Activated CD4-positive, CD25-positive, alpha-beta regulatory T cell treated with anti-CD3 and anti-CD28 coated beads, Interleukin-2, amount 50 U/mL, for 72 hours (primary cell): ENCODE results near the gene PRSS16.
"Not testable (repeated sequence)": the region's sequence is repeated elsewhere in the genome, so short reads cannot be mapped to it uniquely, and the experiment has no call there.

Experiments used
- DNase-seq: peaks from one replicate; pipeline ENCODE4 v3.0.0; 2021

The PRSS16 gene, protein sequence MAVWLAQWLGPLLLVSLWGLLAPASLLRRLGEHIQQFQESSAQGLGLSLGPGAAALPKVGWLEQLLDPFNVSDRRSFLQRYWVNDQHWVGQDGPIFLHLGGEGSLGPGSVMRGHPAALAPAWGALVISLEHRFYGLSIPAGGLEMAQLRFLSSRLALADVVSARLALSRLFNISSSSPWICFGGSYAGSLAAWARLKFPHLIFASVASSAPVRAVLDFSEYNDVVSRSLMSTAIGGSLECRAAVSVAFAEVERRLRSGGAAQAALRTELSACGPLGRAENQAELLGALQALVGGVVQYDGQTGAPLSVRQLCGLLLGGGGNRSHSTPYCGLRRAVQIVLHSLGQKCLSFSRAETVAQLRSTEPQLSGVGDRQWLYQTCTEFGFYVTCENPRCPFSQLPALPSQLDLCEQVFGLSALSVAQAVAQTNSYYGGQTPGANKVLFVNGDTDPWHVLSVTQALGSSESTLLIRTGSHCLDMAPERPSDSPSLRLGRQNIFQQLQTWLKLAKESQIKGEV

DNA sequence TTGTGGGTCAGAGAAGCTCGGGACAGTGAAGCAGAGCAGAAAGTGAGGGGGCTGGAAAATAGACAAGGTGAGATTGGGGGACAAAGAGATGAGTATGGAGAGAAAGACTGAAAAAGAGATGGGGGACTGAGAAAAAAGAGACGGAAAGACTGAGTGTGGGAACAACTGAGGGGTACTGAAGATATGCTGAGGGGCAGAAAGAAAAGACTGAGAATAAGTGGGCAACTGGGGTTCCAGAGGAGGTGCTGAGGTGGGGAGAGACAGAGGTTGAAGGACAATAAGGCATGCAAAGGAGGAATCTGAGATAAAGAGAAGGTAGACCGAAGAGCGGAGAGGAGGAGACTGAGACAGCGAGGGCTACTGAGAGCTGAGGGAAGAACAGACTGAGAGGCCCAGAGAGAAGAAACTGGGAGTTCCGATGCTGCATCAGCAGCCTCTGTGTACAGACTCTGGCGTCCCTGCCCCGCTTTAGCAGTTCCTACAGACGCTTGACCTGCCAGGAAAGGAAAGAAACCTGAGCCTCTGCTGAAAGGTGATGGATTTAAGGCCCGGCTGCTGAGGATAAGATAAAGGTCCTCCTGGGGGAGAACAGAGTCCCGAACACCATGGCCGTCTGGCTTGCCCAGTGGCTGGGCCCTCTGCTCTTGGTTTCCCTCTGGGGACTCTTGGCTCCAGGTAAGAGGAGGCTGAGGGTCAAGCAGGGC, at the start of gene PRSS16:
Gene PRSS16 (plus strand): TSS at position 569 of the 704 bp plus-strand sequence. CDS start 37 bp downstream, at position 606.
- no peak for DNase-seq

DNA sequence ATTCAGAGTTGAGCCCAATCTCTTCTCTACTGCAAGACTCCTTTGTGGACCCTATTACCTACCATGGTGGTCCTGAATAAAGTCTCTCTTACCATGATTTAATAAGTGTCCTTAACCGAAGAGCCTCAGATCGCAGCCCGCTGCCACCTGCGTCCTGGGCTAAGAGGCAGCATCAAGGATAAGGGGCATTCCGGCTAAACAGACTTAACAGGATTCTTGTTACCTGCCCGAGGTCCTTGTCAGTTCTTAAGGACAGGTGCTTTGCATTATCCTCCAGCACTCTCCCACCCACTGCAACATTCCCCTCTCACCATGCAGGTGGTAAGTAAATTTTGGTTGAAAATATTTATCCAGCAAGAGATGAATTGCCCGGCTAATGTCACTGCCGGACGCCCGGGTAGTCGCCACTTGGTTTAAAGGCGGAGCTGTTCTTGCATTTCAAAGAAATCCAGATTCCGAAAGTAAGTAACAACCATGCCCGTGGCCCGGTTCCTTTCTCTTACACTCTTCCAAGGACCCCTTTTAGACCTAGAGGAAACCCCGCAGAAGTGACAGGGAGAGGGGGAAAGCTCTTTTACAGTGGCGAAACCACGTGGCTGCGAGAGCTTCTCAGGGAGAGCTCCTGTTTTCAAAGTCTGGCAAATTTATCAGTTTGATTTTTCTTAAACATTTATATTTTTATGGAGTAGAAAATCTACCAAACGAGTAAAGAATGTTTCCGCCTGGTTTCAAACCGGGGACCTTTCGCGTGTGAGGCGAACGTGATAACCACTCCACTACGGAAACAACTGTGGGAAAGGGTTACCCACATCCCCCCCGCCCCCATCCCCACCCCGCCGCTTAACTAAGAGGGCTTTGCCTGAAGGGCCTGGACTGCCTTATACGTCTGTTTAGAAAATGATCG, 41.9 kb upstream of the PRSS16 start:
- no peak for DNase-seq

DNA sequence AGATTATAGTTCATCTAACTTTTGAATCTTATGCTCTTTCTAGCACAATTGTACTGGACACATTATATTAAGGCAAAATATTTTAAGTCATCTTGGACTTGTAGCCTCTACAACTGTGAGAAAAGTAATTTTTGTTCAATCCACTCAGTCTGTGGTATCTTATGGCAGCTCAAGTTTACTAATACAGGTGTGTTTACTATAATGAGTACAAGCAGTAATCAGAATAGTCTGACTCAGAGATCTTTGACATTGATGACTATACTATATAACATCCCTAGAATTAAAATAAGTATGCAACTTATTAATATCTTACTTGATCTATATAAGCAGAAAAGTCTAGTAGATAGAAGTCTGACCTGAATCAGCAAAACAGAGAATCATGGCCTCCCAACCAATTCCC, 40.7 kb upstream of the PRSS16 start:
- DNase-seq: no peak

DNA sequence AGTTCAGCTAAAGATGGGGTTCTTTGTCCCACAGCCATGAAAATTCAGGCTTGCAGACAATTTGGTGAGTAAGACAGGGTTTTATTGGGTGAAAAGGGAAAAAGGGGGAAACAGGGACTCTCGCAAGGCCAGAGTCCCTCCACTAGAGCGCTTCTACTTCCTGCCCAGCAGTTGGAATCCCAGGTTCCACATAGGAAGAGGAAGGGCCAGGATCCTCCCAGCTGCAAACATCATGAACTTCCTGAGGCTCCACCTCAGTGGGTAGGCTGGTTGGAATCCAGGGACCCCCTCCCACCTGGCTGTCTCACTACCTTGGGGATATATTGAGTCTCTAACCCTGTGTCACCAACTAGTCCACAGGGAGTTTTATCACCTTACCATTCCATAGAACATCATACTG, 39.5 kb upstream of the PRSS16 start:
- no peak for DNase-seq

DNA sequence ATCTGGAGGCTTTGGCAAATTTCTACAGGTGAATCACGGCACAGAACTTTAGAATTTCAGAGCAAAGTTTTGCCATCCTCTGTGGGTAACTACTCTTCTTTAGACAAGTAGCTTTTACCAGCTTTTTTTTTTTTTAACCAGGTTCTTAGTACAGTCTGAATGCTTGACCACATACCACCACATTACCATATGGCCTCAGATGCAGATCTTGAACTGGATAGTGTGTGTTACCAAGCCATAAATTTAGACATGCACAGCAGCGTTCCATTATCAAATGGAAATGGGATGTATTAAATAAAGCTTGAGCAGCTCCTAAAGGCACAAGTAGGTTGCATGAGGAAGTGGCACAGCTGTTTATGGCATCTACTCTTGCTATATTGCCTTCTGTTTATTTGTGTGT, 38.3 kb upstream of the PRSS16 start:
- no peak for DNase-seq

DNA sequence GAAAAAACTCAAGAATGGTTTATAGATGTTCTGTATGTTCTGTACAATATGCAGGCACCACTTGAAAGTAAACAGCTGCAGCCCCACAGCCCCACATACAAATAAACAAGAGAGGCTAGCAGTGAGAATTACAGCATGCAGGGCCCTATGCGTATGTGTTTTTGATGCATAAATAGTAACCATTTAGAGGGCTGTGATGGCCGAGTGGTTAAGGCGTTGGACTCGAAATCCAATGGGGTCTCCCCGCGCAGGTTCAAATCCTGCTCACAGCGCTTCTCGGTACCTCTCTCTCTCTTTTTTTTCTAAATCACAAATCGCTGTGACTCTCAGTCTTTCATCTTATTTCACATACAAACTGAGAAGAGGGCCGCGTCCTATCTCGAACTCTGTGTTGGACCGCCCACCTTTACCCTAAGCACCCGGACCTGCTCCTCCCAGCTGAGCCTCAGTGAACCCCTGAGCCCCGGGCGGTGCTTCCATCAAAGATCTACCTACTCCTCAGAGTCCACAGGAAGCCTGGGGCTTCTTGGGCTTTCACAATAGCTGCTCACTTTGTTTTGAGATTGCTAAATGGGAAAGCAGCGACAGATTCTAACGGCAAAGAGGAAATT, 37.7 kb upstream of the PRSS16 start:
- no peak for DNase-seq

DNA sequence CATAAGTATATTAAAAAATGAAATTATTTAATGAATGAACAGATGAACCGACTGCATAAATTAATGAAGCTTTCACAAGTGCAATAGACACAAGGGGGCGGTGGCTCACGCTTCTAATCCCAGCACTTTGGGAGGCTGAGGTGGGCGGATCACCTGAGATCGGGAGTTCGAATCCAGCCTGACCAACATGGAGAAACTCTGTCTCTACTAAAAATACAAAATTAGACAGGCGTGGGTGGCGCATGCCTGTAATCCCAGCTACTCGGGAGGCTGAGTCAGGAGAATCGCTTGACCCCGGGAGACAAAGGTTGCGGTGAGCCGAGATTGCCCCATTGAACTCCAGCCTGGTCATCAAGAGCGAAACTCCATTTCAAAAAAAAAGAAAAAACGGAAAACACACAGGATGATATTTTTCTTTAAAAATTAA, 34.4 kb upstream of the PRSS16 start:
- DNase-seq: not testable (repeated sequence)

DNA sequence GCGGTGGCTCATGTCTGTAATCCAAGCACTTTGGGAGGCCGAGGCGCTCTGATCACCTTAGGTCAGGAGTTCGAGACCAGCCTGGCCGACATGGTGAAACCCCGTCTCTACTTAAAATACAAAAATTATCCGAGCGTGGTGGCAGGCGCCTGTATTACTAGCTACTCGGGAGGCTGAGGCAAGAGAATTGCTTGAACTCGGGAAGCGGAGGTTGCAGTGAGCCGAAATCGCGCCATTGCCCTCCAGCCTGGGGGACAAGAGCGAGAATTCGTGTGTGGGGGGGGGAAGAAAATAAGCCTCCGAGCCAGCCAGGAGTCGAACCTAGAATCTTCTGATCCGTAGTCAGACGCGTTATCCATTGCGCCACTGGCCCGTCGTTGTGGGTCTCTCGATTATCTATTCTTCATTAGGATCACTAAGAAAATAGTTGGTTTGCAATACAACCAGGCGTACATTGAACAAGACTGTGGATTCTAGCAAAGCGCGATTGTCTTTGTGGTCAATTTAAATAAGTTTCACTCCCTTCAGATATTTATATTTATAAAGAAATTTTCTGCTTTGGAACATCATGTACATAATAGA, 33.9 kb upstream of the PRSS16 start:
- no peak for DNase-seq

DNA sequence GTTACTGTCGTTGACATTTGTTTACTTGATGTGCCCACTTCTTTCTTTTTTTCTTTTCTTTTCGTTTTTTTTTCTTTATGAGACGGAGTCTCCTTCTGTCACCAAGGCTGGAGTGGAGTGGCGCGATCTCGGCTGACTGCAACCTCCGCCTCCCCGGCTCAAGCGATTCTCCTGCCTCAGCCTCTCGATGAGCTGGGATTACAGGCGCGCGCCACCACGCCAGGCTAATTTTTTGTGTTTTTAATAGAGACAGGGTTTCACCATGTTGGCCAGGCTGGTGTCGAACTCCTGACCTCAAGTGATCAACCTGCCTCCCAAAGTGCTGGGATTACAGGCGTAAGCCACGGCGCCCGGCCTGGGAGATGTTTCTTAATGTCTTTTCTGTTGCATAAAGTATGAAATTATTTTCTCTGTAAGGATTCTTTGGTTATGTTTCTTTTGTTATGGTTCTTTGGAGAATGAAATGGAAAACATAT, 33.3 kb upstream of the PRSS16 start:
- no peak for DNase-seq

DNA sequence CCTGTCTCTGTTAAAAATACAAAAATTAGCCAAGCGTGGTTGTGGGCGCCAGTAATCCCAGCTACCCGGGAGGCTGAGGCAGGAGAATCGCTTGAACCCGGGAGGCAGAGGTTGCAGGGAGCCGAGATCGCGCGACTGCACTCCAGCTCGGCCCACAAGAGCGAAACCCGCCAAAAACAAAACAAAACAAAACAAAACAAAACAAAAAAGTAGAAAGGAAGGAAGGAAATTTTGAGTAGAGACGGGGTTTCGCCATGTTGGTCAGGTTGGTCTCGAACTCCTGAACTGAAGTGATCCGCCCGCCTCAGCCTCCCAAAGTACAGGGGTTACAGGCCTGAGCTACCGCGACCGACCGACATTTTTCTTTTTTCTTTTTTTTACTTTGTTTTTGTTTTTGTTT, 30.6 kb upstream of the PRSS16 start:
- no peak for DNase-seq

DNA sequence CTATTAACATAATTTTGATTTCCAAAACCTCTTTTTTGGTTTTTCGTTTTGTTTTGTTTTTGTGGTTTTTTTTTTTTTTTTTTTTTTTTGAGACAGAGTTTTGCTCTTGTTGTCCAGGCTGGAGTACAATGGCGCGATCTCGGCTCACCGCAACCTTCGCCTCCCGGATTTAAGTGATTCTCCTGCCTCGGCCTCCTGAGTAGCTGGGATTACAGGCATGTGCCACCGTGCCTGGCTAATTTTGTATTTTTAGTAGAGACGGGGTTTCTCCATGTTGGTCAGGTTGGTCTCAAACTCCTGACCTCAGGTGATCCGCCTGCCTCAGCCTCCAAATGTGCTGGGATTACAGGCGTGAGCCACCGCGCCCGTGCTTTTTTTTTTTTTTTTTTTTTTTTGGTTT, 24.5 kb upstream of the PRSS16 start:
- not testable (repeated sequence) for DNase-seq

DNA sequence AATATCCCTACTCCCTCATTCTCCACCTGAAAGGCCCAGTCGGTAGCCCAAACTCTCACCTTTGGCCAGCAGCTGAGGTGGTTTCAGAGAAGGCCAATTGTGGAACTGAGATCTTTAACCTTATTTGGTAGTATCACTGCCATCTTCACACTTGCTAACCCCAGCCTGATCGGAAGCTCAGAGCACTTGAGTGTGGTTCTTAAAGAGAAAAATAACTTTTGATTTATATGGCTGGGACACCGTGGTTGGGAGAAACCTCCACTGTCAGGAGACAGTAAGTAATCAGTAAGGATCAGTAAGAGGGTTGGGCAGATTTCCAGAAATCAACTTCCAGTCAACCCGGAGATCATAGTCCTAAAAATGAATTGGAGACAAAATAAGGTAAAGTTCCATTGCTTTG, 22.8 kb upstream of the PRSS16 start:
- DNase-seq: no peak

DNA sequence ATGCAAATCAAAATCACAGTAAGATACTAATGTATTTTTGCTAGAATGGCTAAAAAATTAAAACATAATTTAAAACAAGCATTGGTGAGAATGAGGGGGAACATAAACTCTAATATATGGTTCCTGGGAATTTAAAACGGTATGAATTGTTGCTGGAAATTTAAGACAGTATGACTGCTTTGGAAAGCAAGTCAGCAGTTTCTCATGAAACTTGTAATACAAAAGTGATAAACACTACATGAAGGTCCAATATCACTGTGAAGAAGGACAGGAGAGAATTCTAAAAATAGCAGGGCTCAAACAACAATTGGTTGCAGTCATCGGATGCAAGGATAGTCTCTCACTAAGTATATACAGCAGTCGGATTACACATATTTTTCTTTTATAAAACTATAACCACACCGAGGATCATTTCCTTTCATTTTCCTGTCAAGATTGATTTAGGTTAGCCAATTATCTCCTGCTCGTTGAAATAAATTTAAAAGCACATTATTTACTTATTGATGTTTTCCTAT, 18.5 kb upstream of the PRSS16 start:
- no peak for DNase-seq

DNA sequence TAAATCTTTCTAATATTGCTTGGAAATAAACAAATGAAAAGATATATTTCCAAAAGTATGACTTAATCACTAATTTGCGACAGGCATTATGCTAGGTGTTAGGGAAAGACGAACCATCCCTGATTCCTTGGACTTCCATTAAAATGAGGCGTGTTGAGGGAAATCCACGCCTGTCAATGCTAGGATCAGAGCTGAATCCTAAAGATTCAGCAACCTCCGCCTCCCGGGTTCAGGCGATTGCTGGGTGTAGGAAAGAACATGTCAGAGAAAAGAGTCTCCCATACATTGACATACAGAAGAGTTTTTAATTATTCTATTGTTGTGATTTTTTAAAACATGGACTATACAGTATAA, 16.8 kb upstream of the PRSS16 start:
- DNase-seq: no peak

DNA sequence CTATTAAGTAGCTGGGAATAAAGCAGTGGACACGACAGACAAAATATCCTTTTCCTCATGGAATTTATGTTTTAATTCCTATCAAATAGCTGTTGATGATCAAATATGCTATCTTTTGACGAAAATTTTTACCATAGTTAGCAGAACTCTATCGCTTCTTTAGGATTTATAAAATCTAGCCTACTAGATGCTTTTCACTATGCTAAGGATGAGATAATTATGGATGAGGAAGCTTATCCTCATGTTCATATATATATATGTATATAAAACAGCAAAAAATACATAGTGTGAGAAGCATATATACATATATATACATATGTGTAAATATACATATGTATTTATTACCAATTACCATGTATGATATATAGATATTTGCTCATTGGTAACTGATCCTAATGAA, 12.9 kb upstream of the PRSS16 start:
- DNase-seq: no peak

DNA sequence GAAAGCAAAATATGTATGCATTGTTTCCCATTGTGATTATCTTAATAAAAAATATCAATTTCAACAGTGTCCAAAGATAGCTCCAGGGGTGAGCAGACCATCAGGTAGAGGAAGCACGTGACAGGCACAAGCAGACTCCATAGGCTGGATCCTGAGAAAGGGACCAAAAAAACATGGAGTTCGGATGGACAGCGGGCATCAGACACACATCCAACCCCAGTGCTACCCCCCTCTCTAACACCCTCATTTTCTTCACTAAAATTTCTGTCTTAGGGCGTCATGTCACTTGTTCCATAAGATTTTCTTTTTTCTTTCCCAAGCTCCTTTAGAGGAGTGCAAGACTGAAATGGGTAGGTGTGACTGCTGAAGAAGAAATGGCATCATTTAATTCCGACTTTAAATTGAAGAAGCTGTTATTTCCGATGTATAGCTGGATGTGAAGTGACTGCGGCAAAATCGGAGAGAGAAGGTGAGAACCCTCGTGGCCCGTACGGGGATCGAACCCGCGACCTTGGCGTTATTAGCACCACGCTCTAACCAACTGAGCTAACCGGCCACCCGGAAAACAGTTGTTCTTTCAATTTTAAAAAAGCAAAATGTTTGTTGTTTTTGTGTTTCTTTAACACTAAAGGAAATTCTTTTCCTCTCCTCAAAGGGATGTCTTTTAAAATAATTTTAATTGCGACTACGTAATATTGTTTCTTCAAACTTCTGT, 10.3 kb upstream of the PRSS16 start:
- peak; percentile 52 for DNase-seq

DNA sequence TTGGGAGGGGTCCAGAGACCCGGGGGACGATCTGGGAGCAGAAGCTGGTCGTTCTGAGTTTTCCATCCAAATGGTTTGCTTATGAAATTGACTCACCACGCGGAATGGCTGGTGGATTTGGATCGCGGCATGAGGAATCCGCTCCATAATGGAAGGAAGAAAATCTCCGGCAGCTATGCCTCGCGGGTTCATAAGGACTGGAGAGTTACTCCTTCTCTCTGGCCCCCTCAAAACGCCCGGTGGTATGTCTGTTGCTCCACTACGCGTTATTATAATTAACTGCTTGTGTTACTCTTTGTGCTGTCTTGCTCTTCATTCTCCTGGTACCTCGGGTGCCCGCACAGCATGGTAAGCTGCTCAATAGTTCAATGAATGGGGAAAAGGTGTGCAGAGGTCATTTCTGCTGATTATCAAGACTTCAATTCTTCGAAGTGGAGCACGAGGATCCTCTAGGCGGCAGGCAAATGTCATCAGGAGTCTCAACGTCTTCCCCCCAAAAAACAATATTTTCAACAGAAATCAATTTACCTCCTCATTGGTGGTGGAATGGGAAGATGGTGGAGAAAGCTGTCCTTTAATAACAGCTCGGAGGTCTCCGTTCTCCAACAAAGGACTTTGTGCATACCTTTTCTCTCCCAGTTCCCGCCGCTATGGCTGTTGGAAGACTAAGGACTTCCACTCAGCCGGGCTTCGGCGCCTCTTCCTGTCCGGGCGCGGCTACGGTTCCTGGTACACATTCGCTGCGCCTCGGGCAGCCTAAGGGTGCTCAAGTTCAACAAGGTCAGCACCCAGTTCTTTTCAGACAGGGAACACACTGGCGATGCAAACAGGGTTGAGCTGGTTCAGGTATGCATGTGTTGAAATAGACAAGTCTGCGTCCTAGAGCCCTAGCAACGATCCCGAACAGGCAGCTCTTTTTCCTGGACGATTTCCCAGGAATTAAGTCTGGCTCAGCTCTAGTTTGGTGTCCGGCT, 9.2 kb upstream of the PRSS16 start:
- no peak for DNase-seq

DNA sequence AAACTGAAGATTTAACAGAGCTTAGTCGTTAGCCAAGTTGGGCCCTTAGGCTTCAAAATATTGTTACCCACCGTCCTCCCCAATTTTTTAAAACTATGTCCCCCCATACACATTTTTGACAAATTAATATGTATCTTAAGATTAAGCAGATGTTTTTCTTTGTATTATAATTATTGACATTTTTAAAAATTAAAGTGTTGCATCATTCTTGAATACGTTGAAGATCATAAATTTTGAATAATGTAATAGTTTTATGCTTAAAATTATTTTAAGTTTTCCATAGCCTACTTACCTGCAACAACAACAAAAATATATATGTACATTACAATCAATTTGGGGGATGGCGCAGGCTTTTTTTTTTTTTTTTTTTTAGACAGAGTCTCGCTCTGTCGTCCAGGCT, 8.2 kb upstream of the PRSS16 start:
- no peak for DNase-seq

DNA sequence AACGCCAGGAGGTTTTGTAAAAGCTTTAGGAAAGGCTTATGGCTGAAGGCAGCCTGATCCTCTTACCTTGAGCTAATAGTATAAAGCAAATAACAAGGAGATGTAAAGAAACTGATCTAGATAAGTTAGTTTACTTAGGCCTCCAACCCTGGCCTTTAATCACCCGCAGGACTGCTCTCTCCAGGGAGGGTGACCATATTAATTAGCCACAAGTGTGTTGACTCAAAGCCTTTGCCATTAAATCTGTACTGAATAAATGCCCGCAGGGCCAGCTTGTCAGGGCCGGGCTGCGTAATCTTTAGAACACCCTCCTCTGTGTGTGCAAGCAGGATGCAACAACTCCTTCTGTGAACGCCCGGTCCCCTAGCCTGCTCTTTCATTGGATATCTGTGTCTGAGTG, 6.1 kb upstream of the PRSS16 start:
- DNase-seq: no peak
